OCI-M1 (cell line): ENCODE data around the gene MEMO1.

Experiments
- DNase-seq: peaks from one replicate; lab custom pipeline; 2025; lab: John Stamatoyannopoulos, UW

The MEMO1 gene

DNA sequence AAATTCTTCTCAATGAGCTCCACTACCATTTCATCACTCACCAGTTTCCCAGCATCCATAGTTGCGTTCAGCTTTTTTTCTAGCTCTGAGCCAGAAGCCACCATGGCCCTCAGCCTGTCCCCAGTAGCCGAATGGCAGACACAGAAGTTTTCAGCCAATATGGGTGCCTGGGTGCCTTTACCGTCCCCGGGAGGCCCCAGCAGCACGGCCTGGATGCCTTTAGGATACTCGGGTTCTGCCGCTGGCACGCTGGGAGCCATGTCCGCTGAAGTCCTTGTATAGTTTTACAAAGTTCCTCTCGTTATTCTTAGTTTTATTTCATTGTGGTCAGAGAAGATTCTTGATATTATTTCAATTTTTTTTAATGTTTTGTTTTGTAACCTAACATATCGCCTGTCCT, 187.2 kb downstream of the MEMO1 start:
- DNase-seq = no peak

DNA sequence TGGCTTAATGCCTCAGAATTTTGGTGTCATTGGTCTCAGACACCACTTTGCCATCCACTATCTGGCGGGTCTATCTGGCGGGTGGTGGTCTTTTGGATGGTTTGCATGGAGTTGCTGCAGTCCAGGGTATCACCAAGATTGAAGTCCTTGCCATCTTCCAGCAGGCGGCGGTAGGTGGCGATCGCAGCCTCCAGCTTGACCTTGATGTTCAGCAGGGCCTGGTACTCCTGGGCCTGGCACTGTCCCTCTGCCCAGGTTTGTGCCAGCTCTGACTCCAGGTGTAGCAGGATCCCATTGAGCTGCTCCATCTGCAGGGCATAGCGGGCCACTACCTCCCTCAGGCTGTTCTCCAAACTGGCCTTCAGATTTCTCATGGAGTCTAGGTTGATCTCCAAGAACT, 188.2 kb downstream of the MEMO1 start:
- no peak for DNase-seq
